HG03378 (cell line): Measurements from ENCODE around the gene MGST2.
"Not testable (repeated sequence)": the region's sequence is repeated elsewhere in the genome, so short reads cannot be mapped to it uniquely, and the experiment has no call there.

Experiments
- ATAC-seq: cut with Tn5 transposase; IDR thresholded peaks from one replicate; pipeline ENCODE4 v1.9.1; 2021; ENCODE audit warnings: mild to moderate bottlenecking, moderate library complexity; ENCODE audit not compliant: unreplicated experiment

MGST2 gene

DNA sequence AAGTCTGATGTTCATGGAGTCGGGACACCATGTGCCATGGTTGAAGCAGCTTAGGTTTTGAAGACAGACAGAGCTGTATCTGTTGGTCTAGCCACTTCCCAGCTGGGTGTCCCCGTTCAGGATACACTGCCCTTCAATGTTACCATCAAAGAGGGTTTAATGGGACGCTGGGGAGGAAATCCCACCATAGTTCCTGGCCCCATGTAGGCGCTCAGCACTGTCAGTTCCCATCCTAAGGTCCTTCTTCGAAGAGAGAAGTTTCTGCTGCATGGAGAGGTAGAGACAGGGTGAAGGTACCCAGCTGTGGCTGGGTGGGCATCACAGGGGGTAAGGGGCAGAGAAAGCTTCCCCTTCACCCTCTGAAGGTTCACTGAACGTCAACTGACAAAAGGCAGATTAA is 3.7 kb downstream of the MGST2 start:
- ATAC-seq, result no peak

DNA sequence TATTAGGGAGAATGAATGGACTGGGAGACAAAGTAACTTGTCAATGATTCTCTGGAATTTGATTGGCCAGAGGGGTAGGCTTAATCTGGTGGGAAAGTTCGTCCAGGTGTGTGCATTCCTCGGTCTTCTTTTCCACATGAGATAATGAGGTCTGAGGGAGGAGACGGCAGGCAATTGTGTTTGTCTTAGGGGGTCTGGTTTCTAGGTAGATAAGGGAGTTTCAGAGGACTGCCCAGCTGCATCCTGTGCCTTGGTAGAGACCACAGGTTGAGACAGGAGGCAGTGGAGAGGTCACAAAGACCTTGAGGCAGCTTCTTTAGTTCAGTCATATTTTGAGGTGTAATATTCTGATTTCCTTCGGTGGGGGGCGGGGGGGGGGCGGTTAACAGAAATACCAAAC is 4.3 kb downstream of the MGST2 start:
- ATAC-seq, result no peak

DNA sequence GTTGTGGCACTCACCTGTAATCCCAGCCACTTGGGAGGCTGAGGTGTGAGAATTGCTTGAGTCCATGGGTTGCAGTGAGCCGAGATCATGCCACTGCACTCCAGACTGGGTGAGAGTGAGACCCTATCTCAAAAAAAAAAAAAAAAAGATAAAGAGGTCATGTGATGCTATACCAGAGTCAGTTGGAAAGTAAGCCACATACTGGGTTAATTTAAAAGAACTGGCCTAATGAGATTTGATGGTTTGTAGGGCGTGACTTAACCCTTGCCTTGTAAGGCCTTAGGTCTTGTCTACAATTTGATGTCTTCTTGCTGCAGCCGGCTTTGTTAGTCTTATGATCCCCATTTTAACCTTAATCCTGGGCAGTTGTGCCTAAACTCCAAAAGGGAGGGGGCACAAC is 5.2 kb downstream of the MGST2 start:
- no peak for ATAC-seq

DNA sequence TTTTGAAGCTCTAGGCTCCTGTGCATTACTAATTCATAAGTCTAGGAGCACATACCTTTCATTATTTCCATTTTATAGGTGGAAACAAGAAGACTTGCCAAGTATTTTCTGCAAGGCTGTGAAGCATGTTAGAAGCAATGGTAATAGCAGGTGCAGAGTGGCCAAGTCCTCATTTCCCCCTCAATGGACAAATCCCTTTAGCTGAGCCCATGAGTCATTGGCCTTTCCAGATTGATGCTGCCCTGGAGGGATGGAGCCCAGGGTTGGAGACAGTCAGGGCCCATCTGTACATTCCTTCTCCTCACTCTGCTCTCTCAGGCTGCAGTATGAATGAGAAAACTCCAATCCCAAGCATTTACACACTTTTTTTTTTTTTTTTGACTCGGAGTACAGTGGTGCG is 6.6 kb downstream of the MGST2 start:
- ATAC-seq, result no peak

DNA sequence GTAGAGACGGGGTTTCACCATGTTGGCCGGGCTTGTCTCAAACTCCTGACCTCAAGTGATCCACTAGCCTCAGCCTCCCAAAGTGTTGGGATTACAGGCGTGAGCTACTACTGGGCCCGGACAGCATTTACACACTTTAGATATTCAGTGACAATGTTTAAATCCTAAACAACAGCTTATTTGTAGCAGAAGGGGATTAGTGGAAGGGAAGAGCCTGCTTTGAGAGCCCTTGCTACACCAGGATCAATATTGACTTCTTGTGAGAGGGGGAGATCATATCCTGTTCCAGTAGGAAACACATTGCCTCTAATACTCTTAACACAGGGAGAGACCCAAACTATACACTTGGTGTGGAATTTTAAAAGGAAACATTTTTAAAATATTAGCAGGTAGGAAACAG is 7.1 kb downstream of the MGST2 start:
- ATAC-seq, result no peak

DNA sequence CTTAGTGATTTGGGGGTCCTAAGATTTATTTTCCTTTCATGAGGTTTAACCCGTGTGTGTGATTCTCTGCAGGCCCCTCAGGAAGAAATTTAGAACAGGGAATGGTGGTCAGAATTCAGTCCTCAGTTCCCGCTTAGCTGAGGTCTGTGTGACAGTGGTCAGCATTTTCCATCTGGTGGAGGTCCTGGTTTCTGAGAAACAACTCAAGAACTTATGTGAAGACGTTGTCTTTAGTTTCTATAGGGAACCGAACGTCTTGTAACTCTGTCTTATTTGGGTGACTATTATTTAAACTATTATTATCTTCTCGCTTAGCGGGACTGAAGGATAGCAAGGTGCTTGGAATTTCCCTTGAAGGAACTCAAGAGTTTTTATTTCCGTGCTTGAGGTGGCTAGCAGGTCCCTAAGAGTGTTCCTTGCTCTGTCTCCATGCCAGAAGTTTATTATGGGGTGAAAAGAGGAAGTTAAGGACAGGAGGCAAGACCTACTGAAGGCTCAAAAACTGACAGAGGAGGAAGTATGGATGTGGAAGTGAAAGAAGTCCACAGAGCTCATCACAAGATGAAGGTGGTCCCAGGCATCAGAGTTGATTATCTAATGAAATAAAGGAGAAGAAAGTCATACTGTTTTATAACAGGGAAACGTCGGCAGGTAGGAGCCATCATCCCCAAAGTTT is 9.4 kb downstream of the MGST2 start:
- peak; percentile 81 for ATAC-seq

DNA sequence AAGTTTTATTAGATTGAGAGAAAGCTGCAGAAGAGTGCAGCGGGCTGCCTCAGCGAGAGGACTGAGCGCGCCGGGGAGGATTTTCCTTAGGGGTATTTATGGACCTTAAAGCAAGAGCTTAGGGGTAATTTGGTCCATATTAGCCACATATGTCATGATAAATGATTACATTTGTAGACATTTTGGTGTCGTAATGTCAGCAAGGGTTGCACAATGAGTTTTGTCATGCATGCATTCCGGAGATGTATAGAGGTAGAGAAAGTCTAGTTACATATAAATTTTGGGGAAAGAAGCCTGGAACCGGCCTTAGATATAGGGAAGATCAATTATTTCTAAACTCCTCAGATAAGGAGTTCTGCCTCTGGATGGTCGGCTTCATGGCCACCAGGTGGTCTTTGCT is 10.0 kb downstream of the MGST2 start:
- no peak for ATAC-seq

DNA sequence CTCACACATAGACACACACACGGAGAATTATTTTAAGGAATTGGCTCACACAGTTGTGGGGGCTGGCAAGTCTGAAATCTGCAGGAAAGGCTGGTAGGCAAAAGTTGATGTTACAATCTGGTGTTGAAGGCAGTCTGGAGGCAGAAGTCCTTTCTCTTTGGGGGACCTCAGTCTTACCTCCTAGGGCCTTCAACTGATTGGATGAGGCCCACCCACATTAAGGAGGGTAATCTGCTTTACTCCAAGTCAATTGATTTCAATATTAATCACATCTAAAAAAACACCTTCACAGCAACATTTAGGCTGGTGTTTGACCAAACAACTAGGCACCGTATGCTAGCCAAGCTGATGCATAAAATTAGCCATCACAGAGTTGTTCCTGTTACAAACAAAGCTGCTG is 10.7 kb downstream of the MGST2 start:
- no peak for ATAC-seq

DNA sequence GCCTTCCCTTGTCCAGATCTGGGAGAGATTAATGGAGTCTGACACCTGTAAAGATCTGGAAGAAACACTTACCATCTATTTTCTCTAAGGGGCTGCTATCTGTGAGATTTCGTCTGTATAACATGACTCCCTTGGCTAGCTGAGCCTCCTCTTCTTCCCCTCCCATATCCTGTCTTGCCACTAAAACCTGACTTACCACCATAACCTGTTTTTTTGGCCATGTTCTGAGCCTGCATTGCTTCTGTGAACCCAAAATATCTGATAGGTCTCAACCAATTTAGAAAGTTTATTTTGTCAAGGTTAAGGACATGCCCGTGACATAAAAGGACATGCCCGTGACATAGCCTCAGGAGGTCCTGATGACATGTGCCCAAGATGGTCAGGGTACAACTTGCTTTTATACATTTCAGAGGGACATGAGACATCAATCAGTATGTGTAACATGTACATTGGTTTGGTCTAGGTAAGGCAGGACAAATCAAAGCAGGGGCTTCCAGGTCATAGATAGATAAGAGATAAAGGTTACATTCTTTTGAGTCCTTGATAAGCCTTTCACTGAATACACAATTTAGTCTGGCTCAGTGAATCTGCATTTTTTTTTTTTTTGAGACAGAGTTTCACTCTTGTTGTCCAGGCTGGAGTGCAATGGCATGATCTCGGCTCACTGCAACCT is 11.4 kb downstream of the MGST2 start:
- no peak for ATAC-seq

DNA sequence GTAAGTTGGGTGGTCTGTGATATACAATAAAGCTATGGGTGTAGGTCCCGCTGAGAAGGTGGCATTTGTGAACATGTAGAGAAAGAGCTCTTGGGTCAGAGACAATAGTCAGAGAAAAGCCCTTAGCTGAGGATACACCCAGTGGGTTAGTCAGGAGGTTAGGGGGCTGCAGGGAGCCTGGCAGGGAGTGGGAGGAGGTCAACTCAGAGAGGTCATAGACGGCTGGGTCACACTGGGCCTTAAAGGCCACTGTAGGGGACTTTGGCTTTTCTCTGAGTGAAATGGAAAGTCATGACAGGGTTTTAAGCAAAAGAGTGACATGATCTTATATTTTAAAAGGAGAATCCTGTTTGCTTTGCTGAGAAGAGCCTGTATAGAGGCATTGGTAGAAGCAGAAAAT is 16.7 kb downstream of the MGST2 start:
- ATAC-seq, result no peak

DNA sequence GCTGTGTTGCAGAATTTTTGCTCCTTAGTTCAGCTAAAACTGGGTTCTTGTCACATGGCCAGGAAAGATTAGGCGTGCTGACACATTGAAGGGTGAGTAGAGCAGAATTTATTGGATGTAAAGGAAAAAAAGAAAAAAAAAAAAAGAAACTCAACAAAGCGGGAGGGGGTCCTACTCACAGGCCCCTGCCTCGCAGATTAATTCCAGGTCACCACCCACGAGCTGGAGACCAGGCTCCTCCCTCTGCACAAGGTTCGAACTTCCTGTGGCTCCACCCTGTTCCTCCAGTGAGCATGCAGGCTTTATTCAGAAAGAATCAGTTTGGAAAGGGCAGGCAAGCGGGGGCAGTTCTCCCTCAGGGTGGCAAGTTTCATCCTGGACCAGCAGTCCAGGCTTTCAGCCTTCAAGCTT is 17.1 kb downstream of the MGST2 start:
- ATAC-seq, result no peak

DNA sequence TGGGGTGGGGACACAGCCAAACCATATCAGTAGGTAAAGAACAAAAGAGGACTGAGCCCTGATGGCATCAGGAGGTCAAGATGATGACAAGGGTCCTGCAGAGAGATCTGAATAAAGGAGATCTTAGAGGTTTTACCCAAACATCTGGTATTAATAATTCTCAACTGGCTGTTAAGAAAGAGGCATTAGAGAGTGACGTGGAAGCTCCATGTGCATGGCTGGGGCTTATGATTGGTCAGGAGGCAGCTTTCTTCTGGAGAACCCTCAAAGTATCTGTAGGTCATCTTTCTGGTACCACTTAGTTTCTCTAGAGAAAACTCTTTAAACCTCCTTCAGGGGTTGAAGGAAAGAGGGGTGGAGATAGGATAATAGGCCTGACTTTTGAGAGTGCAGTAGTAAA is 18.7 kb downstream of the MGST2 start:
- ATAC-seq, result no peak

DNA sequence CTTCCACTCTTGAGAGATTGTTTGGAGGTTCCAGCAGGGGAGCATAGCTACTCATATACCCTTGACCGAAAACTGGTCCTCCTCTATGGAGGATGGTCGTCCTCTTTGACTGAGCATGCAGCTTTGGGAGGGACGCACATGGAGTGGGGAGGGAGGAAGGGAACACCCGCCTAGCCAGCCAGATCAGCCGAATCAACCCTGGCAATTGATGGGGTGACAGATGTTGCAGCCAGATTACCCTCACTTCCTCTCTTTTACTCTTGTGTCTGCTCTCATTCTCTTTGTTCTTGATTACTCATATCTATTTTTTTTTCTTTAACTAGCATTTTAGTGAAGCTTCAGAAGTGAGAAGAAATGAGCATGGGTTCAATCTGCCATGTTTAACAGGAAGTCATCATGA is 19.6 kb downstream of the MGST2 start:
- no peak for ATAC-seq

DNA sequence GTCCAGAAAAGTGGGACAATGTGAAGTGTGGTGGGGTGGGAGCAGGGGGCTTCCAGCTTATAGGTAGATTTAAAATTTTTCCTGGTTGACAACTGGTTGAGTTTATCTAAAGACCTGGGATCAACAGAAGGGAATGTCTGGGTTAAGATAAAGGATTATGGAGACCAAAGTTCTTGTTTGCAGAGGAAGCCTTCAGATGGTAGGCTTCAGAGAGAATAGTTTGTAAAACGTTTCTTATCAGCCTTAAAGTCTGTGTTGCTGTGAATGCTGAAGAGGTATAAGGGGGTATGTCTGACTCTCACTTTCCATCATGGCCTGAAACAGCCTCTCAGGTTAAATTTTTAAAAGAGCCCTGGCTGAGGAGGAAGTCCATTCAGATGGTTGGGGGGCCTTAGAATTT is 20.5 kb downstream of the MGST2 start:
- no peak for ATAC-seq

DNA sequence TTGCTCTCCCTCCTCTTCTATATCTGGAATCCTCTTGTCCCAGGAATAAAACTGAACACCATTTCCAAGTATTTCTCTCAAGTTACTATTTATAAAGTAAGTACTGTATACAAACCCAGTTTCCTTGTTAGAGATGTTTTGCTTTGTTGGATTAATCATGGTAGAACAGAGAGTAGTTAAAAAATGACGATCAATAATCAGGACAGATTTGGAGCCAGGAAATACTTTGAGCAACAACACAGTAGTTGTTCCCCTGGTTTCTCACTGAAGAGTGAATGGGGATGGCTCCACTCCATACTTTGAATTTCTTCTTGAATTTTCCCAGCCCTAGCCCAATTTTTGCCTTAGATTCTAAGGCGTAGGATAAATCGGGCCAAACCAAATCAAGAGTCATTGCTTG is 21.4 kb downstream of the MGST2 start:
- ATAC-seq, result no peak

DNA sequence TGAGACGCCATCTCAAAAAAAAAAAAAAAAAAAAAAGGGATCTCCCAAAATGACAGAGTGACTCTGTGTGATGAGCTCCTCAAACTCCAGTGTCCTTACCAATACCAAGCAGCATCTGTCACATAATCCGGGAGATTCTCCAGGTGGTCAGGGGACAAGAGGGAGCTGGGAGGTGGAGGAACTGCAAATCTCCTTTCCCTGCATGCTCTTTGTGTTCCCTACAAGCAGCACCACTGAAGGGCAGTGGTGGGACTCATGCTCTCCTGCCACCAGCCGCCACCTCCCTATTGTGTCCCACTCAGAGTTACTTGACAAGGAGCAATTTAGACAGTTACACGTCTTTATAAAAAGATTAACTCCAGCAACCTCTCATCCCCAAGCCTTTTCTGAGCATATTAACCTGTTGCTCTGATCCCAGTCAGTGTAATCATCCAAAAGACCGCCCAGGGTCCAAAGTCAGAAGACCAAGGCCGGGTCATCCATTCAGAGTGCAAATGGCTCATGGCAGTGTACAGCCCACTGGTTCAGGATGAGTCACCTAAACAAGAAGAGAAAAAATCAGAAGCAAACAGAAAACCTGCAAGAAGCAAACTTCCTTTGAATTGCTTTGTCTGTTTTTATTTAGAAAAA is 23.6 kb downstream of the MGST2 start:
- ATAC-seq, result no peak

DNA sequence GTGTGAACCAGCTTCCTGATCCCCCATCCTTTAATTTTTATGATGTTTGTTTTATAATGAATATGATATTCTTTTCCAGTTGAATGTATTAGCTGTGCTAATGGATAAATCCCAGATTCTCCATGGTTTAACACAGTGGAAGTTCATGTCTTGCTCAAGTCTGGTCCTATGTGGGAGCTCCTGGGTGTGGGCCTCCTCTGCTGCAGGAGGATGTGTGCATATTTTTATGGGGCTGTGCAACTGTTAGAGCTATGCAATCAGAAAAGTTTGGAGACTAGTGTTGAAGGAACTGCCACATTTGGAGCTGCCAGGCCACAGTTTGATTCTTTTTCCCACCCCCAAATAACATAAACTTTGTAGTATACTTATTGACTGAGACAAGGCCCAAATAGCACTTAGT is 24.8 kb downstream of the MGST2 start:
- no peak for ATAC-seq

DNA sequence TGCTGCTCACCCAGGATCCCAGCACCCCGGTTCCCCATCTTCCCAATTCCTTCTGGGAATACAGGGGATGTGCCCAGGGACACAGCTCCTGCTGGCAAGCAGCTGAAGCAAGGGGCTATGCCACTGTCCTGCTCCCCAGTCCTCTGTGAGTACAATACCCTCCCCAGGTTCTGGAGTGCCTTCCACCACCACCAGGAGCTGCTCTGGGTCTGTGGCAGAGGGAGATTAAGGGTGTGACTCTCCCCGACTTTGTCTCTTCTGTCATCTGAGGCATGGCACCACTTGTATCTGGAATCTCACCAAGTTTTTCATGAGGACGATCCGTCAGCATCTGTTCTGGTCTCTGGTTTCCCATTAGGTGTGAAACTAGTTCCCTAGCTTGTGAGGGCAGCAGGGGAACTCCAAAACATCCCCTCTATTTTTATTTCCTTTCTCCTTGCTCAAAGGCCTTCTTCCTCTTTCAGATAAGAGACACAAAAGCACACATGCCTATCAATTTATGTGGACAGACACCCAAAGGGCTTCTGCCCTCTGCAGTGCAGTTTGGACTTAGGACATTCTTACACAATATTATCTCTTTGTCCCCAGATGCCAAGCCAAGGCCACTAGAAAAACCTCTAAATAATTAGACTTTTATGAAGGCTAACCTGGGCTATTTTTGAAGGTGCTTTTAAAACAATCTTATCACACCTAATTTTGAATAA is 26.8 kb downstream of the MGST2 start:
- no peak for ATAC-seq

DNA sequence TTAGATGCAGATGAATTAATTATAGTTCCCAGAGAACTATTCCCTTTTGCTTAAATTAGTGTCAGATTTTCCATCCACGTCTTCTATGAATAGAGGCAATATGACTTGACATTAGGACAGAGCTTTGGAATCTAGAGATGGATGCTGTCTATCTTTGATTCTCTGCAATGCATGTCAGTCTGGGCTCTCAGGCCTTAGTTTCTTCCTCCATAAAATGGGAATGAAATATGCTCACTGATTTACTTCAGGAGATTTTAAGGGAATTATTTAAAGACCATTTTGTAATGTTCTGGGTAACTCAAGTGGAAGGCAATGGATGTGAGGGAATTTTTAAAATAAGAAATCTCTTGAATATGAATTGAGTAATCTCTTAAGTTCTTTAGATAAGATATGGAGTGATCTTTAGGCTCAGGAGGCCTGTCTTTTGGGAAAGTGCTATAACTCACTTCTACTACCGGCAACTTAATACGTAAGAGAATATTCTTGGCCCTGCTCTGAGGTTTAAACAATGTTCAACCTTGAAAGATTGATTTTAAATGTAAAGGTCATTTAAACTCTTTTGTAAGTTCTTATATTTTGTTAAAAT is 29.0 kb downstream of the MGST2 start:
- ATAC-seq, result no peak

DNA sequence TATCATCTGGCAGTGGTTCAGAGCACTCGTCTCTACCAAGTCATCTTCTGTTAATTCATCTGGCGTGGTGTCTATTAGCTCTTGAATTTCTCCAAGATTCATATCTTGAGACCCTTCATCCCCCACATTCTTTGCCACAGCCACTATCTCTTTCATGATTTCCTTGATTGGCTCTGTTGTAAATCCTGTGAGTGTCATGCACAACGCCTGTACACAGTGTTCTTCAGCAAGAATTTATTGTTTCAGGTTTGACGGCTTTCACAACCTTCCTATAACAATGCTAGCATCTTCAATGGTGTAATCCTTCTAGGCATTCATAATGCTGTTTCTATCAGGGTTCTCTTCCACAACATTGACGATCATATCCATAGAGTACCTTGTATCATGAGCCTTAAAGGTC is 30.9 kb downstream of the MGST2 start:
- no peak for ATAC-seq

DNA sequence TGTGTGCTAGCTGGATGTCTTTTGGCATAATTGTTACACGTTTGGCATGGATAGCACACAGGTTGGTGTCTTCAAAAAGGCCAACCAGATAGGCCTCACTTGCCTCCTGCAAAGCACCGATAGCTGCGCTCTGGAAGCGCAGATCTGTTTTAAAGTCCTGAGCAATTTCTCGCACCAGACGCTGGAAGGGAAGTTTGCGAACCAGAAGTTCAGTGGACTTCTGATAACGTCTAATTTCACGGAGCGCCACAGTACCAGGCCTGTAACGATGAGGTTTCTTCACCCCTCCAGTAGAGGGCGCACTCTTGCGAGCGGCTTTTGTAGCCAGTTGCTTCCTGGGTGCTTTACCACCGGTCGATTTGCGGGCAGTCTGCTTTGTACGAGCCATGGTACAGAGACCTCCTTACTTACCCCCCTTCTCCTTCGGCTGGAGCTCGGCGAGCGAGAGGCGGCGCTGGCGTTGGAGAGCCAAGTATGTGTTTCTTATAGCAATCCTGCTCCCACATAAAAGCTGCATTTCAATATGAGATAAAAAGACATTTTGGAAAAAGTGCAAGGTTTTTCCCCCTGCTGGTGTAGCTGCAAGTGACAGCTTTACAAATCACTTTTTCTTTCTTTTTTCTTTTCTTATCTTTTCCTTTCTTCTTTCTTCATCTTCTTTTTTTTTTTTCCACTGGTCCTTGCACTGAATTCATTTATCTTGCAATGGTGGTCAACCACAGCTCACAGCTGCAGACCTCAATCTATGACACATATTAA is 32.7 kb downstream of the MGST2 start:
- not testable (repeated sequence) for ATAC-seq
